ENCODE data around the gene EID2B. TPM values are rescaled to one million over a fixed set of nuclear protein-coding genes. Genes with fewer than 3 reads are reported as not detected.

The EID2B gene
- total RNA-seq, 6 experiments from 2014 or later = 2.2 to 3.7 (median 3.3) TPM

DNA sequence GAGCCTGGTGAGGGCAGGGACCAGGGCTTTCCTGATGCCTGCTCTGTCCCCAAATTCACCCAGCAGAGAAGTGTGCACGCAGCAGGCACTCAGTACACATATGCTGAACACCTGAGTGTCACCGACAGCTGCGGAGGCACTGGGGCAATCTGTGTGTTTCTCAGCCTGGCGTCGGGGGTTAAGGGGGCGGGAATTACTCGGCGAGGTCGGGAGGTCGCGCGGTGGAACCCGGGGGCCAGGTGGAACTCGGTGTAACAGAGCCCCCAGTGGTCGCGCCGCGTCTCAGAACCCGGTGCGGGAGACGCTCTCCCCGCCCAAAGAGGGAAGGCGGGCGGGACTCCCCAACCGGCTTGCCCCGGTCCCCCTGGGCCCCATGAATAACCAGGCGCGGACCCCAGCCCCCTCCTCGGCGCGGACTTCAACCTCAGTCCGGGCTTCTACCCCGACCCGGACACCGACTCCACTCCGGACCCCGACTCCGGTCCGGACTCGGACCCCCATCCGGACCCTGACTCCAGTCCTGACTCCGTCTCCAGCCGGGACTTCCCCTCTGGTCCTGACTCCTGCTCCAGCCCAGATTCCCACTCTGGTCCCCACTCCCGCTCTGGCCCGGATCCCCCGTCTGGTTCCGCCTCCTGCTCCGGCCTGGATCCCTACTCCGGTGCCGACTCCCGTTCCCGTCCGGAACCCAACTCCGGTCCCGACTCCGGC, 17.7 kb downstream of the EID2B start, which contains the start of gene SELENOV:
SELENOV (plus strand) TSS at position 300 of the 711 bp plus-strand sequence; CDS start at position 374, 74 bp downstream.
- H3K4me1 Mint-ChIP-seq (ENCODE audit: low read depth) = no peaks in the 10 kb centered on the region
- no peak within 1 kb of the TSS for H3K27ac Mint-ChIP-seq
- peaks cover 49% of the 10 kb centered on the region for H3K27me3 Mint-ChIP-seq (ENCODE audit: insufficient read depth)
- TF ChIP-seq CTCF (IDR thresholded peaks at IDR 0.05) = no peak
- no peak for DNase-seq
- no peak within 1 kb of the TSS for H3K4me3 Mint-ChIP-seq
- H3K9me3 Mint-ChIP-seq = peaks cover 4% of the 10 kb centered on the region; the same call in 1 of the 2 replicates
- H3K36me3 Mint-ChIP-seq (ENCODE audit: low read depth) = 0 out of 2 replicates have a peak, but pooled peaks cover 4% of the 10 kb centered on the region

GRCh38 chr19:39512988-39513387, 19.7 kb downstream of the EID2B start:
- Mint-ChIP-seq H3K9me3 (peaks cover 4% of the 10 kb centered on the region; the same call in 1 of the 2 replicates), H3K4me3 (no peak overlapping the region), H3K36me3 (ENCODE audit: low read depth) (0 out of 2 replicates have a peak, but pooled peaks cover 4% of the 10 kb centered on the region), H3K4me1 (ENCODE audit: low read depth) (peaks cover 2% of the 10 kb centered on the region; the same call in 1 of the 2 replicates), H3K27ac (no peak overlapping the region), H3K27me3 (ENCODE audit: insufficient read depth) (peaks cover 48% of the 10 kb centered on the region)
- DNase-seq = no peak
- no peak for TF ChIP-seq CTCF (IDR thresholded peaks at IDR 0.05)

- no peak for TF ChIP-seq CTCF (IDR thresholded peaks at IDR 0.05)
- H3K4me3 Mint-ChIP-seq = no peak overlapping the region
- H3K9me3 Mint-ChIP-seq = no peaks in the 10 kb centered on the region
- H3K4me1 Mint-ChIP-seq (ENCODE audit: low read depth) = peaks cover 8% of the 10 kb centered on the region; the same call in 1 of the 2 replicates
- no peak for DNase-seq
- H3K36me3 Mint-ChIP-seq (ENCODE audit: low read depth) = no peaks in the 10 kb centered on the region
- peaks cover 41% of the 10 kb centered on the region for H3K27me3 Mint-ChIP-seq (ENCODE audit: insufficient read depth)
- H3K27ac Mint-ChIP-seq = no peak overlapping the region
These were observed 23.4 kb downstream of the EID2B start for GRCh38 chr19:39509233-39509632.

- DNase-seq = no peak
- no peak overlapping the region for H3K4me3 Mint-ChIP-seq
- no peaks in the 10 kb centered on the region for H3K36me3 Mint-ChIP-seq (ENCODE audit: low read depth)
- H3K9me3 Mint-ChIP-seq = no peaks in the 10 kb centered on the region
- peaks cover 8% of the 10 kb centered on the region; the same call in 1 of the 2 replicates for H3K4me1 Mint-ChIP-seq (ENCODE audit: low read depth)
- no peak overlapping the region for H3K27ac Mint-ChIP-seq
- H3K27me3 Mint-ChIP-seq (ENCODE audit: insufficient read depth) = peaks cover 40% of the 10 kb centered on the region
- no peak for TF ChIP-seq CTCF (IDR thresholded peaks at IDR 0.05)
These were observed 24.0 kb downstream of the EID2B start for GRCh38 chr19:39508629-39509028.

DNA sequence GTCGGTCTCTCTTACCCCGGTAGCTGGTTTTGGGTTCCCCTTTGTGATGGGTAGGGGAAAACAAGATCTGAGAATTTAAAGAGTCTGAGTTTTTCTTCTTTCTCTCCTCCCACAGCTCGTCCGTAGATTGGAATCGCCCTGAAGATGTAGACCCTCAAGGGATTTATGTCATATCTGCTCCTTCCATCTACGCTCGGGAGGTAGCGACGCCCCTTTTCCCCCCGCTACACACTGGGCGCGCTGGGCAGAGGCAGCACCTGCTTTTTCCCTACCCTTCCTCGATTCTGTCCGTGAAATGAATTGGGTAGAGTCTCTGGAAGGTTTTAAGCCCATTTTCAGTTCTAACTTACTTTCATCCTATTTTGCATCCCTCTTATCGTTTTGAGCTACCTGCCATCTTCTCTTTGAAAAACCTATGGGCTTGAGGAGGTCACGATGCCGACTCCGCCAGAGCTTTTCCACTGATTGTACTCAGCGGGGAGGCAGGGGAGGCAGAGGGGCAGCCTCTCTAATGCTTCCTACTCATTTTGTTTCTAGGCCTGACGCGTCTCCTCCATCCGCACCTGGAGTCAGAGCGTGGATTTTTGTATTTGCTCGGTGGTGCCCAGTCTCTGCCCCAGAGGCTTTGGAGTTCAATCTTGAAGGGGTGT, 24.8 kb downstream of the EID2B start:
- DNase-seq = no peak
- TF ChIP-seq CTCF (IDR thresholded peaks at IDR 0.05) = no peak
- Mint-ChIP-seq H3K4me1 (ENCODE audit: low read depth) (peaks cover 8% of the 10 kb centered on the region; the same call in 1 of the 2 replicates), H3K27ac (no peak overlapping the region), H3K9me3 (no peaks in the 10 kb centered on the region), H3K36me3 (ENCODE audit: low read depth) (no peaks in the 10 kb centered on the region), H3K4me3 (peak overlapping the region; percentile 72), H3K27me3 (ENCODE audit: insufficient read depth) (peaks cover 42% of the 10 kb centered on the region)
